Choroid plexus epithelial cell (primary cell): ENCODE measurements around the gene LYZL4.
A peak's percentile ranks its signal among the peaks of the same experiment; 100 is the strongest.

ENCODE experiments used
- DNase-seq: peaks from one replicate; pipeline ENCODE4 v3.0.0-alpha.2; 2010; ENCODE audit warnings: low read depth
- H3K4me3 ChIP-seq: 2 replicates; pipeline ENCODE4 v1.5.1; 2011; ENCODE audit warnings: low read depth, mild to moderate bottlenecking, control low read depth, low read length, moderate library complexity
- CTCF ChIP-seq: conservative IDR thresholded peaks from 2 replicates; pipeline ENCODE4 v1.5.1; 2011; ENCODE audit warnings: low read depth, mild to moderate bottlenecking, control low read depth, inconsistent platforms, low read length, moderate library complexity

Gene LYZL4

GRCh38 chr3:42367903-42368302 is 42.5 kb downstream of the LYZL4 start:
- no peak for TF ChIP-seq CTCF
- no peak overlapping the region for H3K4me3 ChIP-seq
- DNase-seq, result no peak

- no peak overlapping the region for H3K4me3 ChIP-seq
- no peak for TF ChIP-seq CTCF
- no peak for DNase-seq
Observed at GRCh38 chr3:42366550-42366949, 43.9 kb downstream of the LYZL4 start.

- TF ChIP-seq CTCF, result no peak
- no peak overlapping the region for H3K4me3 ChIP-seq
- no peak for DNase-seq
Observed at GRCh38 chr3:42357335-42357734, 53.1 kb downstream of the LYZL4 start.

GRCh38 chr3:42355612-42356011 is 54.8 kb downstream of the LYZL4 start:
- H3K4me3 ChIP-seq, result no peak overlapping the region
- DNase-seq, result no peak
- TF ChIP-seq CTCF, result no peak

GRCh38 chr3:42353631-42354030 is 56.8 kb downstream of the LYZL4 start:
- no peak overlapping the region for H3K4me3 ChIP-seq
- DNase-seq, result no peak
- no peak for TF ChIP-seq CTCF

GRCh38 chr3:42351207-42351606 is 59.2 kb downstream of the LYZL4 start:
- no peak overlapping the region for H3K4me3 ChIP-seq
- DNase-seq, result peak; percentile 60
- no peak for TF ChIP-seq CTCF

GRCh38 chr3:42349765-42350594 is 60.4 kb downstream of the LYZL4 start:
- no peak overlapping the region for H3K4me3 ChIP-seq
- DNase-seq, result no peak
- no peak for TF ChIP-seq CTCF
